22Rv1 (cell line): Measurements from ENCODE around the gene SLC8A3.

Source experiments
- H3K27ac ChIP-seq: fragments of 450-650 bp; 2 replicates; pipeline ENCODE4 v1.5.1; 2017
- ZFX ChIP-seq: fragments of 450-650 bp; IDR thresholded peaks from 2 replicates; pipeline ENCODE4 v1.6.1; 2017; ENCODE audit warnings: antibody characterized with exemption, borderline replicate concordance
- TF ChIP-seq, protein P1 (sequence below): fragments of 450-650 bp; IDR thresholded peaks from 2 replicates; pipeline ENCODE4 v1.5.1; 2017; ENCODE audit warnings: mild to moderate bottlenecking

The SLC8A3 gene

DNA sequence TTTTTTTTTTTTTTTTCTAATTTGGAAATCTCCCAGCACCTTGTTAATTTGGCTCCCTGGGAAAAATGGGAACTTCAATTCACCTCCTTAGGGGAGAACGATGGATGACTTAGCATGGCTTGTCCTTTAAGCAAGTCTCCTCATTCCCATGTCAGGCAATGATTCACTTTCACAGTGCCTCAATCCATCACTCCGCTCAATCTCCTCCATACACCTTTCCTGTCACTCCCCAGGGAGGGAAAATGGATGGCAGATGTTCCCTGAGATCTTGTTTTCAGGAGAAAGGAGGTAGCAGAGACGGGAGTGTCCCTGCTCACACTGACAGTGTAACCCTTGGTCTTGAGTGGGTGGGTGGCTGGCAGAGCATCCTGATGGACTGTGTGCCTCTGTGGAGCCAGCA is 51.0 kb downstream of the SLC8A3 start:
- TF ChIP-seq, protein P1, sequence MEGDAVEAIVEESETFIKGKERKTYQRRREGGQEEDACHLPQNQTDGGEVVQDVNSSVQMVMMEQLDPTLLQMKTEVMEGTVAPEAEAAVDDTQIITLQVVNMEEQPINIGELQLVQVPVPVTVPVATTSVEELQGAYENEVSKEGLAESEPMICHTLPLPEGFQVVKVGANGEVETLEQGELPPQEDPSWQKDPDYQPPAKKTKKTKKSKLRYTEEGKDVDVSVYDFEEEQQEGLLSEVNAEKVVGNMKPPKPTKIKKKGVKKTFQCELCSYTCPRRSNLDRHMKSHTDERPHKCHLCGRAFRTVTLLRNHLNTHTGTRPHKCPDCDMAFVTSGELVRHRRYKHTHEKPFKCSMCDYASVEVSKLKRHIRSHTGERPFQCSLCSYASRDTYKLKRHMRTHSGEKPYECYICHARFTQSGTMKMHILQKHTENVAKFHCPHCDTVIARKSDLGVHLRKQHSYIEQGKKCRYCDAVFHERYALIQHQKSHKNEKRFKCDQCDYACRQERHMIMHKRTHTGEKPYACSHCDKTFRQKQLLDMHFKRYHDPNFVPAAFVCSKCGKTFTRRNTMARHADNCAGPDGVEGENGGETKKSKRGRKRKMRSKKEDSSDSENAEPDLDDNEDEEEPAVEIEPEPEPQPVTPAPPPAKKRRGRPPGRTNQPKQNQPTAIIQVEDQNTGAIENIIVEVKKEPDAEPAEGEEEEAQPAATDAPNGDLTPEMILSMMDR = no peak
- no peak for TF ChIP-seq ZFX
- no peak overlapping the region for H3K27ac ChIP-seq

DNA sequence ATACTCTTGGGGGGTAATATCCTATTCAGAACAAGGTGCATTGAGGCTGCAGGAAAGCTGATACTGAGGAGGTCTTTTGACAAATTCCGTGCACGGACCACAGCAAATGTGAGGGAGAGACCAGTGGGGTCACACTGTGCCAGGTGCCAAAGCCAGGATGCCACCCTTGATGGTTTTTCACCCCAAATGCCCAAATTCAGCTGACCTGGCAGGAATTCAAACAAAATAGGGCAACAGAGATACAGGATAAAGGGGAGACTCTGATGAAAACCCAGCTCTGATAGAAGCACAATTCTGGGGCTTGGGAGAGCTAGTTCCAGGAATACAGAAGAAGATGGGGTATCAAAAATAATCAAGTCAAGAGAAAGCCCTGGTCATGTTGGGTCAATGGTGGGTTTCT is 55.3 kb downstream of the SLC8A3 start:
- H3K27ac ChIP-seq = no peak overlapping the region
- TF ChIP-seq ZFX = no peak
- TF ChIP-seq, protein P1 = no peak

DNA sequence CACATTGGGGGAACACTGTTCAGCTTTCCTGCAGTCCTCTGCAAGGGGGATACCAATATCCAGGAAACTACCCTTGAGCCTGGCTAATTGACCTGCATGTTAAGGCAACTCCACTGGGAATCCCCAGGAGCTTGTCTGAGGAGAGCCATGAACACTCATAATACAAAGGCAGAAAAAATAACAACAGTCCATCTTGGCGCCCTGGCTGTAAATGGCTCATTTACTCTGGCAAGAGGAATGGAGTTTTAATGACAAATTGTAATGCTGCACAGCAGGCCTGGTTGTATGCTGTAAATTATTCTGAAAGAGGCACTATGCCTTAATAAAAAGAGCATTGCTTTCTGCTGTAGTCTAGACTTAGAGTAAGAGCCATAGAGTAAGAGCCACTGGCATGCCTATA is 58.3 kb downstream of the SLC8A3 start:
- no peak for TF ChIP-seq ZFX
- TF ChIP-seq, protein P1 = no peak
- H3K27ac ChIP-seq = no peak overlapping the region

DNA sequence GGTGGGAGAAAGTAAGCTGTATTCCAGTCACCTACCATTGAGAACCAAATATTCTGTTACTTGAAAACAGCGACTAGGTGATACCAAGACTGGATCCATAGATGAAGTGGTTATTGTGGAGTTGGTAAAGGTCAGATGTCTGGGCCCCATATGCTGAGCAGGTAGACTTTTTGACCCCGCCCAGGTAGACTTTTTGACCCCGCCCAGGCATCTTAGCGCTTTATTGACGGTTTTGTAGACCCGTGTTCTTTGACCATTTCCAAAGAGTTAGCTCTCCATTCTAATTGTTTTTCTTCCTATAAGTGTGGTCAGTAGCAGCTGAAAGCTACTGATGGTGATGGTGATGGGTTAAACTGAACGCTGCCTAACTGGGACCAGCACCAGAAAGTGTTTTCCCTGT is 61.6 kb downstream of the SLC8A3 start:
- no peak for TF ChIP-seq ZFX
- TF ChIP-seq, protein P1 = no peak
- no peak overlapping the region for H3K27ac ChIP-seq

DNA sequence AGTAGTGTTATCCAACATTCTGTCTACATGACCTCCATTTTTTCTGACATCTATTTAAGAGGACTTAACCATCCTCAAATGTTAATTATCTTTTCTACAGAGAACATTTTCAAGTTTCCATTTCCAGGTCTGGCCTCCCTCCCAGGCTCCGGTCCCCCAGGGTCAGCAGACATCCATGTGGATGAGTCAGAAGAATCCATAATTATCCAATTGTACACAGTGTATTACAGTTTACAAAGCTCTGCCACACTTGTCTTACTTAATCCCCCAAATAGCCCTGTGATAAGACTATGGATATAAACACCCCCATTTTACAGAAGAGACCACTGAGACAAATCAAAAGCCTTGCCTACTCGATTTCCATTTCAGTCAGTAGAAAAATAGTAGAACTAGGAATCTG is 65.0 kb downstream of the SLC8A3 start:
- TF ChIP-seq, protein P1 = no peak
- TF ChIP-seq ZFX = no peak
- no peak overlapping the region for H3K27ac ChIP-seq

DNA sequence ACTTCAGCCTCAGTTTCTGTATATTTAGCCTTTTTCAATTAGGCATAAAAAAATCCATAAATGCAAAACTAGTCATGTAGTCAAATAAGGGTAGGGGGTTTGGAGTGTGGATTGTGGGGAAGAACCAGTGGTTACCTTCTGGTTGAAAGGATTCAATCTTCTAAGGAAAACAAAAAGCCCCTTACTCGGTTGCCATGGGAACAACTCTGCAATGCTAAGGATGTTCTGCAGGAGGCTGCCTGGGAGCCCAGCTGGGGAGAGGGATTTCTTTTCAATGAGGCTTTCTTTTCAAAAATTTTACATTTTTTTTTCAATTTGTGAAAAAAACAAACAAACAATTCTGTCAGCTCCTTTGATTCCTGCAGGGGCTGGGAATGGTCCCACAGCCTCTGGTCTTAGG is 67.2 kb downstream of the SLC8A3 start:
- TF ChIP-seq, protein P1 = no peak
- no peak for TF ChIP-seq ZFX
- H3K27ac ChIP-seq = no peak overlapping the region

DNA sequence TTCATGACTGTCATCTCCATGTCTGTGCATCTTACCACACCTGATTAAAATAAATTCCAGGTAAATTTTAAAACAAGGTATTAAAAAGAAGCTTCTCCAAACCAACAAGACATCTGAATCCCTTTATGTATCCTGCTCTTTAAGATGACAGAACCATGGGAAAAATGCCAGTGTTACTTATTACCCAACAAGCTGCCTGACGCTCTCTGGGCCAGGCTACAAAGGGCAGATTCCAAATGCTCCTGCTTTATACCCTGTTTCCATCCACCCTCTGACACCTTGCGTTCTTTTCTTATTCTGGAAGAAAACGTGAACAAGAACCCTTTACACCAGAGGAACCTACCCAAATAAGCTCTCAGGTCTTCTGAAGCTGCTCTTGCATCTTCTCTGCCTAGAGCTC is 70.7 kb downstream of the SLC8A3 start:
- no peak overlapping the region for H3K27ac ChIP-seq
- TF ChIP-seq ZFX = no peak
- TF ChIP-seq, protein P1 = no peak
